Activated CD8-positive, alpha-beta memory T cell treated with anti-CD3 and anti-CD28 coated beads, Interleukin-2, amount 50 U/mL, for 1 hour (primary cell): ENCODE measurements around the gene SPARCL1.
"Not testable (repeated sequence)": the region's sequence is repeated elsewhere in the genome, so short reads cannot be mapped to it uniquely, and the experiment has no call there.

ENCODE experiments used
- DNase-seq: peaks from one replicate; pipeline ENCODE4 v3.0.0-alpha.2; 2020; ENCODE audit errors: extremely low read depth

Gene SPARCL1

GRCh38 chr4:87529187-87529586 is at the start of gene SPARCL1:
Gene SPARCL1, minus strand, starts transcription at chr4:87529376. Its CDS starts 29,802 bp downstream, at chr4:87499574.
- no peak for DNase-seq

- DNase-seq = no peak
These were observed 46.8 kb upstream of the SPARCL1 start for GRCh38 chr4:87575983-87576382.

- DNase-seq = no peak
These were observed 46.2 kb upstream of the SPARCL1 start for GRCh38 chr4:87575408-87575807.

GRCh38 chr4:87574996-87575395 is 45.8 kb upstream of the SPARCL1 start:
- DNase-seq = no peak

- DNase-seq = not testable (repeated sequence)
These were observed 45.2 kb upstream of the SPARCL1 start for GRCh38 chr4:87574376-87574775.

- DNase-seq = no peak
These were observed 41.2 kb upstream of the SPARCL1 start for GRCh38 chr4:87570290-87570805.

- DNase-seq = no peak
These were observed 38.0 kb upstream of the SPARCL1 start for GRCh38 chr4:87567191-87567590.

- no peak for DNase-seq
These were observed 37.1 kb upstream of the SPARCL1 start for GRCh38 chr4:87566276-87566675.

- DNase-seq = no peak
These were observed 36.6 kb upstream of the SPARCL1 start for GRCh38 chr4:87565746-87566145.

- no peak for DNase-seq
These were observed 31.6 kb upstream of the SPARCL1 start for GRCh38 chr4:87560802-87561201.

GRCh38 chr4:87559090-87559837 is 30.1 kb upstream of the SPARCL1 start:
- DNase-seq = no peak

- DNase-seq = no peak
These were observed 28.2 kb upstream of the SPARCL1 start for GRCh38 chr4:87557348-87557747.

GRCh38 chr4:87555773-87556619 is 26.8 kb upstream of the SPARCL1 start:
- DNase-seq = no peak

- no peak for DNase-seq
These were observed 24.0 kb upstream of the SPARCL1 start for GRCh38 chr4:87553182-87553581.

GRCh38 chr4:87551361-87551760 is 22.2 kb upstream of the SPARCL1 start:
- no peak for DNase-seq

- no peak for DNase-seq
These were observed 18.0 kb upstream of the SPARCL1 start for GRCh38 chr4:87547016-87547708.

GRCh38 chr4:87545052-87545451 is 15.9 kb upstream of the SPARCL1 start:
- no peak for DNase-seq

GRCh38 chr4:87543835-87544461 is 14.8 kb upstream of the SPARCL1 start:
- DNase-seq = no peak

GRCh38 chr4:87542734-87543312 is 13.6 kb upstream of the SPARCL1 start:
- no peak for DNase-seq

- no peak for DNase-seq
These were observed 13.0 kb upstream of the SPARCL1 start for GRCh38 chr4:87541956-87542709.

- DNase-seq = no peak
These were observed 12.3 kb upstream of the SPARCL1 start for GRCh38 chr4:87541521-87541920.
